Panc1 (cell line): ENCODE results near the gene IGF1. TPM values are rescaled to one million over a fixed set of nuclear protein-coding genes. Genes with fewer than 3 reads are reported as not detected.

Experiments used
- ATAC-seq: fragments of 200-7000 bp; cut with Tn5 transposase; 2 replicates; pipeline ENCODE4 v1.9.1; 2020; ENCODE audit warnings: mild to moderate bottlenecking, moderate library complexity
- BruUV-seq: library from RNA; stranded (reverse); fragments of 400-500 nt; replicated peaks from 2 replicates; lab custom pipeline; 2021; lab: Mats Ljungman, UMichigan
- CTCF ChIA-PET: fragments of 300-600 bp; sonication (Branson Sonifier 250); formaldehyde crosslinking; loops from one replicate; lab custom pipeline; 2022; ENCODE audit warnings: antibody characterized with exemption; lab: Charles Lee
- POLR2A ChIA-PET: fragments of 300-600 bp; sonication (Branson Sonifier 250); formaldehyde crosslinking; loops from one replicate; lab custom pipeline; 2022; ENCODE audit warnings: antibody characterized with exemption; lab: Charles Lee
- DNase-seq: peaks from one replicate; pipeline ENCODE4 v3.0.0-alpha.2; 2010; ENCODE audit warnings: low read depth, low spot score
- H3K27ac ChIP-seq: 2 replicates; pipeline ENCODE4 v1.5.1; 2011; ENCODE audit warnings: mild to moderate bottlenecking, low read length, inconsistent platforms
- H3K27me3 ChIP-seq: fragments of 200-500 bp; sonication (Bioruptor generic); 2 replicates; pipeline ENCODE4 v1.6.0; 2014; ENCODE audit warnings: low read length, inconsistent platforms; ENCODE audit not compliant: control insufficient read depth, insufficient read depth
- H3K36me3 ChIP-seq: fragments of 200-500 bp; sonication (Bioruptor generic); 2 replicates; pipeline ENCODE4 v1.5.1; 2014; ENCODE audit warnings: inconsistent platforms, mild to moderate bottlenecking, low read length, moderate library complexity; ENCODE audit not compliant: control insufficient read depth, insufficient read depth
- H3K4me1 ChIP-seq: 2 replicates; pipeline ENCODE4 v1.5.1; 2011; ENCODE audit warnings: inconsistent platforms, mild to moderate bottlenecking, low read length, moderate library complexity; ENCODE audit not compliant: control insufficient read depth, insufficient read depth
- H3K4me3 ChIP-seq, 2 experiments: 2 replicates each; pipeline ENCODE4 v1.5.1; 2011 to 2012; ENCODE audit warnings: low read depth in 2 of 2, low read length in 2 of 2, mild to moderate bottlenecking in 2 of 2, inconsistent platforms in 1 of 2, moderate library complexity in 1 of 2
- H3K9me3 ChIP-seq: fragments of 200-500 bp; sonication (Bioruptor generic); 2 replicates; pipeline ENCODE4 v1.5.1; 2014; ENCODE audit warnings: low read depth, mild to moderate bottlenecking, inconsistent platforms, low read length, moderate library complexity; ENCODE audit not compliant: control insufficient read depth, insufficient read depth
- CTCF ChIP-seq: fragments of 450-650 bp; IDR thresholded peaks from 2 replicates; pipeline ENCODE4 v1.5.1; 2017; ENCODE audit warnings: mild to moderate bottlenecking
- POLR2AphosphoS5 ChIP-seq: IDR thresholded peaks from 2 replicates; pipeline ENCODE4 v1.6.1; 2012; ENCODE audit warnings: mild to moderate bottlenecking, low read depth, low read length, moderate library complexity
- REST ChIP-seq, 2 experiments: IDR thresholded peaks; 2 replicates each; pipeline ENCODE4 v1.6.1; 2011 to 2012; ENCODE audit warnings: low read depth in 2 of 2, control low read depth in 1 of 2, low read length in 1 of 2, mild to moderate bottlenecking in 1 of 2, moderate library complexity in 1 of 2; ENCODE audit not compliant: insufficient read depth in 1 of 2
- SIN3A ChIP-seq: IDR thresholded peaks from 2 replicates; pipeline ENCODE4 v1.6.1; 2012; ENCODE audit warnings: low read depth, mild to moderate bottlenecking, low read length, moderate library complexity, borderline replicate concordance; ENCODE audit not compliant: insufficient read depth
- TCF7L2 ChIP-seq: IDR thresholded peaks from 2 replicates; pipeline ENCODE4 v1.6.1; 2011; ENCODE audit warnings: mild to moderate bottlenecking, low read depth, low read length, inconsistent platforms
- in situ Hi-C: cut with HindIII; loops from 2 replicates; pipeline ENCODE4 v1.10.0; 2016; ENCODE audit warnings: low sequenced_read_pairs, low pct_unique_long_range_greater_than_20kb
- intact Hi-C: fragments of 100-400 bp; cut with micrococcal nuclease; formaldehyde crosslinking; loops from one replicate; pipeline ENCODE4 v1.10.0; 2022; ENCODE audit not compliant: unreplicated experiment
- total RNA-seq: library from RNA; stranded (reverse); gene quantifications from one replicate; pipeline ENCODE4 v1.2.1, GENCODE V29; 2021; ENCODE audit not compliant: unreplicated experiment

Gene IGF1
- total RNA-seq, 1 experiment from 2014 or later = not detected

GRCh38 chr12:102508052-102508451 is 27.7 kb upstream of the IGF1 start:
- ATAC-seq = no peak

DNA sequence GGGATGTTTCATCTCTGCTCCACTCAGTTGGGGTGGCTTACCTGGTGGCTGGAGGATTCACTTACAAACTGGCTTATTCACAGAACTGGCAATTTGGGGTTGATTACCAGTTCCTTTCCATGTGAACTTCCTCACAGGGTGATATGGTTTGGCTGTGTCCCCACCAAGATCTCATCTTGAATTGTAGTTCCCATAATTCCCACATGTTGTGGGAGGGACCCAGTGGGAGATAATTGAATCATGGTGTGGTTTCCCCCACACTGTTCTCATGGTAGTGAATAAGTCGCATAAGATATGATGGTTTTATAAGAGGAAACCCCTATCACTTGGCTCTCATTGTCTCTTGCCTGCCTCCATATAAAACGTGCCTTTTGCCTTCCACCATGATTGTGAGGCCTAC is 26.9 kb upstream of the IGF1 start:
- TF ChIP-seq TCF7L2 = no peak
- no peak for TF ChIP-seq CTCF
- Histone ChIP-seq H3K27ac (no peak overlapping the region), H3K4me1 (no peaks in the 10 kb centered on the region), H3K9me3 (no peaks in the 10 kb centered on the region), H3K4me3 (no peak overlapping the region), H3K36me3 (no peaks in the 10 kb centered on the region), H3K27me3 (no peaks in the 10 kb centered on the region)
- ATAC-seq (no peak), DNase-seq (no peak)
- in situ Hi-C loops = no loop called here
- BruUV-seq = no TSS peak
- ChIA-PET POLR2A (no interaction called here), CTCF (no interaction called here)
- intact Hi-C loops = no loop called here

More at GRCh38 chr12:102508052-102508451, 27.7 kb upstream of the IGF1 start:
- intact Hi-C loops = no loop called here
- no peaks in the 10 kb centered on the region for H3K9me3 ChIP-seq
- H3K4me3 ChIP-seq = no peak overlapping the region
- no peak for DNase-seq
- ChIA-PET POLR2A (no interaction called here), CTCF (no interaction called here)
- H3K4me1 ChIP-seq = no peaks in the 10 kb centered on the region
- in situ Hi-C loops = no loop called here
- H3K36me3 ChIP-seq = no peaks in the 10 kb centered on the region
- BruUV-seq = no TSS peak
- H3K27ac ChIP-seq = no peak overlapping the region
- no peaks in the 10 kb centered on the region for H3K27me3 ChIP-seq
- TF ChIP-seq REST (IDR thresholded peaks at IDR 0.05; ENCODE audit: insufficient read depth in 1 of 2, low read depth in 2 of 2, low read length in 1 of 2) (no peak), POLR2AphosphoS5 (no peak), TCF7L2 (no peak), CTCF (no peak), SIN3A (no peak)

- Histone ChIP-seq H3K4me3 (no peak overlapping the region), H3K4me1 (no peaks in the 10 kb centered on the region), H3K27ac (no peak overlapping the region), H3K36me3 (no peaks in the 10 kb centered on the region), H3K9me3 (no peaks in the 10 kb centered on the region), H3K27me3 (no peaks in the 10 kb centered on the region)
- DNase-seq (no peak), ATAC-seq (no peak)
- ChIA-PET POLR2A (no interaction called here), CTCF (no interaction called here)
- in situ Hi-C loops (no loop called here), intact Hi-C loops (no loop called here)
- TF ChIP-seq REST (IDR thresholded peaks at IDR 0.05; ENCODE audit: insufficient read depth in 1 of 2, low read depth in 2 of 2, low read length in 1 of 2) (no peak), POLR2AphosphoS5 (no peak), CTCF (no peak), SIN3A (no peak), TCF7L2 (no peak)
- BruUV-seq = no TSS peak
Measured at GRCh38 chr12:102504871-102505270, 24.5 kb upstream of the IGF1 start.
